K562 treated with DMSO at 1 percent for 12 hours (cell line): ENCODE measurements around the gene SSBP4. TPM values are rescaled to one million over a fixed set of nuclear protein-coding genes. Genes with fewer than 3 reads are reported as not detected.

Experiments used
- total RNA-seq: library from RNA; unstranded; fragments of 300-600 nt; gene quantifications from 2 replicates; pipeline ENCODE4 v1.2.3, GENCODE V29; 2022; ENCODE audit not compliant: insufficient read depth

Gene SSBP4
- total RNA-seq: 103 and 117 TPM in 2 replicates

GRCh38 chr19:18419195-18419698 lies at the start of gene SSBP4:
Gene SSBP4 (plus strand): TSS chr19:18419398. CDS start chr19:18419649, 251 bp downstream.

GRCh38 chr19:18385675-18386542 lies 33.3 kb upstream of the SSBP4 start, which contains the start of gene GDF15:
Gene GDF15 (plus strand): TSS chr19:18386158. CDS start chr19:18386190, 32 bp downstream.

DNA sequence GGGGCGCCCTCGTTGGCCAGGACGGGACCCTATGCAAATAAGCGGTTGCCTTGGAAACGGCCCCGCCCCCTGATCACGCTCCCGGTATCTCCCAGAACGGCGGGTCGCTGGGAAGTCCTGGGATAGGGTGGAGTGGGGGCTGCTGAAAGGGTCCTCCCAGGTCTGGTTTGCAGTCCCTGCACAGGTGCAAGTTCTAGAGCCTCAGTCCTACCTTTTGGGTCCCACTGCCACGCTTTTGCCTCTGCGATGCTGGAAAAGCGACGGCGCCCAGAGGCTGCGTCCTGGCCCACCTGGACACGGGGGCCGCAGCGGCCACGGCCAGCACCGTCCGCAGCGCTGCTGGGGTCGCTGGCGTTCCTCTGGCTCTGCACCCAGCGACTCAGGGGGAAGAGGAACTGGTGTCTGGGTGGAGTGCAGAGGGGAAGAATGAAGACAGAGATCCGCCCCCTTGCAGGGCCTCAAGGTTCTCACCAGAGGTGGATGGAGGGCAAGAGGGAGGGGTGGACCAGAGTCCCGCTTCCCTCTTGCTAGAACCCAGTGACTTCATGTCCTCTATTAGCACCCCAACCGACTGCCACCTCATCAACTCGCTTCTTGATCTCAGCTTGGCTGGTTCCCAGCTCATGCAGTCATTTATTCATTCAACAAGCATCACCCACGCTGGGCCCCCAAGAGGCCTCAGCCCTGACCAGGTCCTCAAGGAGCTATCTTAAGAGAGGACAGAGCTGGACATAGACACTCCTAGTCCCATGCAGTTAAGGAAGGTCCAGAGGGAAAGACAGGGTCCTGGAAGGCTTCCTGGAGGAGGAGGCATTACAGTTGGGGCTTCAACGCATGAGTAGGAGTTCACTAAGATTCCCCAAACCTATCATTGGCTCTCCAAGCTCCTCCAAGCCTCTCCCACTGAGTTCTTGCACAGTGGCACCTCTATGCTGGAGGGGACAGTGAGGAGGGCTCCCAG lies 21.7 kb upstream of the SSBP4 start, which contains the start of gene LRRC25:
Gene LRRC25, minus strand, starts transcription at position 381 of the 961 bp plus-strand sequence. CDS start 659 bp downstream, outside the sequence.

GRCh38 chr19:18437491-18438330 lies 18.5 kb downstream of the SSBP4 start, which contains the start of gene ISYNA1:
Gene ISYNA1 (minus strand): TSS chr19:18438133. CDS start chr19:18437979, 154 bp downstream.

Other genes starting within 250 kb of the SSBP4 start
- gene IFI30, start 245.6 kb upstream of the SSBP4 start, total RNA-seq: 92.4 and 92.6 TPM in 2 replicates
- 46.3 and 49.7 TPM in 2 replicates for gene MPV17L2, start 226.2 kb upstream of the SSBP4 start, total RNA-seq
- gene RAB3A, start 215.4 kb upstream of the SSBP4 start, total RNA-seq: 1.8 and 3.7 TPM in 2 replicates
- not detected in 2 replicates for gene PDE4C, start 193.0 kb upstream of the SSBP4 start, total RNA-seq
- 1.1 and 1.6 TPM in 2 replicates for gene IQCN, start 144.9 kb upstream of the SSBP4 start, total RNA-seq
- 223 and 258 TPM in 2 replicates for gene JUND, start 137.8 kb upstream of the SSBP4 start, total RNA-seq
- gene LSM4, start 96.3 kb upstream of the SSBP4 start, total RNA-seq: 274 and 320 TPM in 2 replicates
- 29.5 and 31.0 TPM in 2 replicates for gene PGPEP1, start 78.8 kb upstream of the SSBP4 start, total RNA-seq
- gene GDF15, start 33.2 kb upstream of the SSBP4 start, total RNA-seq: 360 and 415 TPM in 2 replicates
- gene LRRC25, start 21.8 kb upstream of the SSBP4 start, total RNA-seq: 3.1 and 3.3 TPM in 2 replicates
- gene ISYNA1, start 18.7 kb downstream of the SSBP4 start, total RNA-seq: 221 and 238 TPM in 2 replicates
- gene ELL, start 102.7 kb downstream of the SSBP4 start, total RNA-seq: 8.9 and 15.6 TPM in 2 replicates
- 233 and 342 TPM in 2 replicates for gene FKBP8, start 124.2 kb downstream of the SSBP4 start, total RNA-seq
- 129 and 146 TPM in 2 replicates for gene KXD1, start 138.5 kb downstream of the SSBP4 start, total RNA-seq
- gene UBA52, start 152.5 kb downstream of the SSBP4 start, total RNA-seq: 2,712 and 3,383 TPM in 2 replicates
- 74.6 and 112 TPM in 2 replicates for gene REX1BD, start 169.4 kb downstream of the SSBP4 start, total RNA-seq
- gene CRLF1, start 187.4 kb downstream of the SSBP4 start, total RNA-seq: 3.0 and 3.1 TPM in 2 replicates
- gene TMEM59L, start 193.5 kb downstream of the SSBP4 start, total RNA-seq: 0.74 TPM in 1 of 2 replicates, not detected in the other
- gene KLHL26, start 217.6 kb downstream of the SSBP4 start, total RNA-seq: 9.6 and 12.1 TPM in 2 replicates